ENCODE data around the gene MRI1.

Gene MRI1

DNA sequence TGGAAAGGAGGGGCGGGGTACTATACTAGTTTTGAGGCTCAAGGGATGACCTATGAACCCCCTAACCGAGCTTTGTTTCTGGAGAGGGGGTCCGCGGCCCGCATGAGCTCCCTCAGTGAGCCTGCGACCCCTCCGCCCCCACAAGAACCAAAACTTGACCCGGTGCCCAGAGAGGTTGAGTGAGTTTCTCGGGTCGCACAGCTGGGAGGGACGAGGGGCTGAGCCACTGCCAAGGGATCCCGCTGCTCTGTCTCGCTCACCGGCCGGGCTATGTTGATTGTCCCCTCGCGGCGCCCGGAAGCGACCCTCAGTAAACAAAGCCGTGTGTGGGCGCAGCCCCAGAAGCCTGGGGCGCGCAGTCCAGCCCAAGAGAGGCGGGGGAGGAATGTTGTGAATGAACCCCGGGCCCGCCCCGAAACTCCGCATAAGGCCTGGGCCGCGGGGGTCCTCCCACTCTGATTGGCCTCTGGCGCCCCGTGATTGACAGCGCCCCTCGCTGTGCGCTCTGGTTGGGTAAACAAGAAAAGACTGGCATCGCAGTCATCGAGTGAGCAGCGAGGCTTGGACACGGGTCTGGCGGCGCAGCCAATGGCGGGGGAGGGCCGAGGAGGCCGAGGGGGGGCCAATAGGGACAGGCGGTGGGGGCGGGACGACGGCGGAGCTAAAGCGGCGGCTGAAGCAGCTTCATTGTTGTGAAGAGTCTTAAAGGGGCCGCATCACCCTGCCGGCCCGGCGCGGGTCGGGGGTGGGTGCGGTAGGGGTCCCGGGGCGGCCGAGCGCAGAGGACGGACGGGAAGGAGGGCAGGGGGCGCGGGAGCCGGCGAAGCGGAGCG lies 30.7 kb downstream of the MRI1 start, which contains the start of gene ZSWIM4:
ZSWIM4 (plus strand) TSS at position 687 of the 833 bp plus-strand sequence. CDS start 206 bp downstream, outside the sequence.
- DNase-seq (ENCODE audit: low read depth), result peak; percentile 86

DNA sequence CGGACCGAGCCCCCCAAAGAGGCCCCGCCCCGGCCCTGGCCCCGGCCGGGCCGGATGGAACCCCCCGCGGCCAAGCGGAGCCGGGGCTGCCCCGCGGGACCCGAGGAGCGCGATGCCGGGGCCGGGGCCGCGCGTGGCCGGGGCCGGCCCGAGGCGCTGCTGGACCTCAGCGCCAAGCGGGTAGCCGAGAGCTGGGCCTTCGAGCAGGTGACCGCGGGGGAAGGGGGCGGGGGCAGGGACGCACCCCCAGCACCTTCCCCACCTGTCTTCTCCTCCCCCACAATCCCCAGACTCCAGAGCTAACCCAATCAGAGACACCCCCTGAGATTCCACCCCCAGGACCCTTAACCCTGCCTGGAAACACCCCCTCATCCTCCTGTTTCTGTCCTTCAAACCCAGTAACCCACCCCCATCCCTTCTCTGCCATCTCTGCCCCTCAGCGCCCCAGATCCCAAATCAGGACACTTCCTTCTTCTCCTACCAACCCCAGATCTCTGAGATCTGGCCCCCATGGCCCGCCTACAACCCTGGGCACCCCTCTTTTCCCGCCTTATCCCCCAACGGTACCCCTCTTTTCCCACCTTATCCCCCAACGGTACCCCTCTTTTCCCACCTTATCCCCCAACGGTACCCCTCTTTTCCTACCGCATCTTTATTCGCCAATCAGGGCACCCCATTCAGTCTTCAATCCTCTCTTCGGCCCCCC lies 31.4 kb downstream of the MRI1 start:
- no peak for DNase-seq (ENCODE audit: low read depth)

DNA sequence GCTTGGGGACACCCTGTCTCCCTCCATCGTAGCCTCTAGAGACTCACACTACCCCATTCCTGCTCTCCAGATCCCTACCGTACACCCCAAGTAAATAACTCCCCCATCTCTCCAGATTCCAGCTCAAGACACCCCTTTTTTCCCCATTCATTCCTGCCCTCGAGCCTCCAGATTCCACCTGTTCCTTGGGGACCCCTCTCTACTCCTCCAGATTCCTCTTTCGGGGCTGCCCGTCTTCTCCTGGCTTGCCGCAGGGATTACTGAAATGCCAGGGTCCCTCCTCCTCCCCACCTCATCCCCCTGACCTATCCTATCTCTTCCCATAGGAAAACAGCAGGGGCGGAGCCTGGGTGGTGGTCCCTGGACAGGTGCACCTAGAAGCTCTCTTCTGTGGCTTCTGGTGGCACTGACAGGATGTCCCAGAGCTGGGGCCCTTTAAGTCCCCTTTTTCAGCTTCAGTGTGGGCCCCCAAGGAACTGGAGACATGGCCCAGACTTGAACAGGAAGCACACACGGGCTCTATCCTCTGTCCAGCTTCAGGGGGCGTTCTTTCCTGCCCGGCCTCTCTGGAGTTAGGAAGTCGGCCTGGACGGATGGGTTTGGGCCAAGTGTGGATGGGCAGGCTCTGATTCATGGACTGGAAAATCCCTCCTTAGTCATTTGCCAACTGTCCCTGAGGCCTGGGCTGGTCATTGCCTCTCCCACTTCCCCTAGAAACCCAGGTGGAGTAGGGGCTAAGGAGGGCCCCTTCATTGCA lies 32.2 kb downstream of the MRI1 start:
- DNase-seq (ENCODE audit: low read depth), result no peak

DNA sequence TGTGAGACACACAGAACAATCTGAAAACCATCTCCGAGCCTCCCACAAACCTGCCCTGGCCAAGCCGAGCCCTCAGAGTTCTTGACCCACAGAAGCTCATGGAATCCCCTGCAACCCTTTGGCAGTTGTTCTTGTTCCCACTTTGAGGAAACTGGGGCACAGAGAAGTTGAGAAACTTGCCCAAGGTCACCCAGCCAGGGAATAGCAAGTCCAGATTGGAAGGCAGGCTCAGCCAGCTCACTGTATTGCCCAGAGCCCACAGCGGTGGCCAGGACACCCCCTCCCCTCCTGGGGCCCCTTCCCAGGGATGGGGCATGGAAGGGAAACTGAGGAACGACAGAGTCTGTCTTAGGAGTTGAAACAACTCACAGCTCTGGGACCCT lies 32.7 kb downstream of the MRI1 start:
- DNase-seq (ENCODE audit: low read depth), result no peak

DNA sequence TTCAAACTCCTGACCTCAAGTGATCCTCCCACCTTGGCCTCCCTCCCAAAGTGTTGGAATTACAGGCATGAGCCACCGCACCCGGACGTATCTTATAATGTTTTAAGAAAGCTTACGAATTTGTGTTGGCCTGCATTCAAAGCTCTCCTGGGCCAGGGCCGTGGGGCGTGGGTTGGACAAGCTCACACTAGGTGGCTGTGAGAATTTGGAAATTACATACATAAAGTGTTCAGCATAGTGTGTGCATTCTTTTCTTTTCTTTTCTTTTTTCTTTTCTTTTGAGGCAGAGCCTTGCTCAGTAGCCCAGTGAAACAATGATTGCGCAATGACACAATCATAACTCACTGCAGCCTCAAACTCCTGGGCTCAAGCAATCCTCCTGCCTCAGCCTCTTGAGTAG lies 33.5 kb downstream of the MRI1 start:
- DNase-seq (ENCODE audit: low read depth), result no peak

DNA sequence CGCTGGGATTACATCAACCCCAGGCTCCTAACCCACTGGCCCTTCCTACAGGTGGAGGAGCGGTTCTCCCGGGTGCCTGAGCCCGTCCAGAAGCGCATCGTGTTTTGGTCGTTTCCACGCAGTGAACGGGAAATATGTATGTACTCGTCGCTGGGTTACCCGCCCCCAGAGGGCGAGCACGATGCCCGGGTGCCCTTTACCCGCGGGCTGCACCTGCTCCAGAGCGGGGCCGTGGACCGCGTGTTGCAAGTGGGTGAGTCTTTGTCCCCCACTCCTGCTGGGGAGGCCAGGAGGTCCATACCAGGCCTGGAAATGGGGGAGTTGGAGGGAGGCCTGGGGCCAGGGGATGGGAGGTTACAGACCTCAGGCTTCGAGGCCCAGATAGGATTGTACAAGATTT lies 35.3 kb downstream of the MRI1 start:
- DNase-seq (ENCODE audit: low read depth), result no peak

DNA sequence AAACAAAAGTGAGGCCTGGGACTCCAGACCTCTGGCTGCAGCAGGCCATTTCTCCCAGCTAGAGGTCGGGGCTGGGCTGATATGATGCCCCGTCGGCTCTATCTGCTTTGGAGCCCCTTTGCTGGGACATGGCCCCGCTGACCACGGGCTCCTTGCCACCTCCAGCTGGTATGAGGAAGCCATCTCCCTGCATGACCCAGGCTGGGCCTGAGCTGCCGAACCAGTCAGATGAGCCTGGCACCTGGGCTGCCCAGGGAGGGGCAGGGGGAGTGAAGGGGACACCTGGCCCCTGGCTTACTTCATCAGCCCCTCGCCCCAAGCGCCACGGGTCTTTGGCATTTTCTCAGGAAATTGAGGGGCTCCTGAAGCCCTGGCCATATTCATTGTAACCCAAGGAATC lies 38.7 kb downstream of the MRI1 start:
- DNase-seq (ENCODE audit: low read depth), result no peak

DNA sequence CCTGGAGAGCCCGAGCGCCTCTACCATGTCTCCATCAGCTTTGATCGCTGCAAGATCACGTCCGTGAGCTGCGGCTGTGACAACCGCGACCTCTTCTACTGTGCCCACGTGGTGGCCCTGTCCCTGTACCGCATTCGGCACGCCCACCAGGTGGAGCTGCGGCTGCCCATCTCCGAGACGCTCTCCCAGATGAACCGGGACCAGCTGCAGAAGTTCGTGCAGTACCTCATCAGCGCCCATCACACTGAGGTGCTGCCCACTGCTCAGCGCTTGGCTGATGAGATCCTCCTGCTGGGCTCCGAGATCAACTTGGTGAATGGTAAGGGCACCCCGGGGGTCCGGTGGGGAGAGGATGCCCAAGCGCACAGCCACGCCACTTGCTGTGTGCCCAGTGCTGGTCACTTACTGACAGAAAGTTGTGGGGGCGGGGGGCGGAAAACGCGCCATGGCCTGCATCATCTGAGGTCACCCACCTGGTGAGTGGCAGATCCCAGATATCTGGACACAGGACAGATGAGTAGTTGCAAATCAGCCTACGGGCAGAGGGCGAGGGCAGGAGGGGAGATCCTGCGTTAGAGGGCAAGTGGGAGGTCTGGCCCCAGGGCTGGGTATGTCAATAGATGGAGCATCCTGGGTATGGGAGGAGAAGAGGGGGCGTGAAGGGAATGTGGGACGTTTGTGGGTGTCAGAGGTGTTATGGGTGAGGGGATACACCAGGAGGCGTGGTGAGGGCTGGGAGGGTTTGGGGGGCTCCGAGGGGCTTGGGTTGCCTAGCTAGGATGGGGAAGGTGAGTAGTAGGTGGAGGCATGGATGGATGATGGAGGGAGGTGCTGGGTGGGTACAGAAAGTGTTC lies 40.7 kb downstream of the MRI1 start:
- no peak for DNase-seq (ENCODE audit: low read depth)

DNA sequence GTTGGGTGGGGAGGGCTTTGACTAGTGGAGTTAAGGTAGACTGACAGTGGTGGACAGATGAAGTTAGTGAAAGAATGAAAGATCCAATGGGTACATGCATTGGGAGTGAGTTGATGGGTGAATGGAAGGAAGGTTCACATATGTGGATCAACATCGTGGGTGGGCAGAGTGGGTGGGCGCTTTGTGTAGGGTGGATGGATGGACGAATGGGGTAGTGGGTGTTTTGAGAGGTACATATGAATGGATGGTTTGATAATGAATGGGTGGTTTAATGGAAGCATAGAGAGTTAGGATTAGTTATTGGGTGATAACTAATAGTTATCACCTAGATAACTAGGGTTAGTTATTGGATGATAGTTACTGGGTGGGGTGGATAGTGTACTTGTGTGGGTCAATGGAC lies 42.4 kb downstream of the MRI1 start:
- DNase-seq (ENCODE audit: low read depth), result no peak

DNA sequence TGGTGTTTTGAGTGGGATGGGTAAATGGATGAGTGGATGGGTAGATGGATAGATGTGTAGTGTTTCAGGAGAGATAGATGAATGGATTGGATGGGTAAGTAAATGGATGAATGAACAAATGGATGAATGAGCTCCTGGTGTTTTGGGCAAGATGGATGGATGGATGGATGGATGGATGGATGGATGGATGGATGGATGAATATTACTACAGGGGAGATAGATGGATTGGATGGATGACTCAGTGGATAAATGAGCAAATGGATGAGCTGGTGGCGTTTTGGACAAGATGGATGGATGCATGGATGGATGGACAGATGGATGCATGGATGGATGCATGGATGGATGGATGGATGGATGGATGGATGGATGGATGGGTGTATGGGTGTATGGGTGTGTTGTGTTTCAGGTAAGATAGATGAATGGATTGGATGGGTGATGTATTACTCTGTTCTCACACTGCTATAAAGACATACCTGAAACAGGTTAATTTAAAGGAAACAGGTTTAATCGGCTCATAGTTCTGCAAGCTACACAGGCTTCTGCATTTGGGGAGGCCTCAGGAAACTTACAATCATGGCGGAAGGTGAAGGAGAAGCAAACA lies 43.2 kb downstream of the MRI1 start:
- DNase-seq (ENCODE audit: low read depth), result no peak

DNA sequence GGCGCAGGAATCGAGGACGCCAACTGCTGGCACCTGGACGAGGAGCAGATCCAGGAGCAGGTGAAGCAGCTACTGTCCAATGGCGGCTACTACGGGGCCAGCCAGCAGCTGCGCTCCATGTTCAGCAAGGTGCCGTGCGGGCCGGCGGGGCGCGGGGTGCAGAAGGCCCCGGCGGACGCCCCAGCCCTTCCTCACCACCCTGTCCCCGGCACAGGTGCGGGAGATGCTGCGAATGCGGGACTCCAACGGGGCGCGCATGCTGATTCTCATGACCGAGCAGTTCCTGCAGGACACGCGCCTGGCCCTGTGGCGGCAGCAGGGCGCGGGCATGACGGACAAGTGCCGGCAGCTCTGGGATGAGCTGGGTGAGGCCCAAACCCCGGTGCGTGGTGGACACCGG lies 44.5 kb downstream of the MRI1 start:
- no peak for DNase-seq (ENCODE audit: low read depth)

DNA sequence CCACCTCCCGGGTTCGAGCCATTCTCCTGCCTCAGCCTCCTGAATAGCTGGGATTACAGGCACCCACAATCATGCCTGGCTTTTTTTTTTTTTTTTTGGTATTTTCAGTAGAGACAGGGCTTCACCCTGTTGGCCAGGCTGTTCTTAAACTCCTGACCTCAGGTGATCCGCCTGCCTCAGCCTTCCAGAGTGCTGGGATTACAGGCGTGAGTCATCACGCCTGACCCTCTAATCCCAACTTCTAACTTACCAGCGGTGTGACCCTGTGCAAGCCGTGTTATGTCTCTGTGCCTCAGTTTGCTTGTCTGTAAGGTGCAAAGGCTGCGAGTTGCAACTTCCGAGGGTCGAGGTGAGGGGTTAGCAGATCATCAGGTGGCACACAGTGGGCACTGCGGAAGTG lies 48.2 kb downstream of the MRI1 start:
- DNase-seq (ENCODE audit: low read depth), result no peak

DNA sequence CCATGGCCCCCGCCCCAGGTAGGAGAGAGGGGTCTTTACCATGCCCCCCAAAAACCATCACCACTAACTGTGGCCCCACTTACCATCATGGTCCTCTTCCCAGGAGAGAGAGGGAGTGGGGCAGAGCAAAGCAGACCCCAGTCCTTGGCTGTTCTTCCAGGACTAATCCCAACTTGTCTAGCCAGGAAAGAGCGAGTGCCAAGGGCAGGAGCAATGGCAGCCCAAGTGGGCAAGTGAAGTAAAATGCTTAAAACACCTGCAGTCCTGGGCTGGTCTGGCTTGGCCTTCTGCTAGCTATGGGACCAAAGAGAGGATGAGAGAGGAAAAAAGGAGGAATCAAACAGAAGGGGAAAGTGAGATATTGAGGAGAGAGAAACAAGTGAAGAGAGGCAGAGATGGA lies 48.8 kb downstream of the MRI1 start:
- no peak for DNase-seq (ENCODE audit: low read depth)

DNA sequence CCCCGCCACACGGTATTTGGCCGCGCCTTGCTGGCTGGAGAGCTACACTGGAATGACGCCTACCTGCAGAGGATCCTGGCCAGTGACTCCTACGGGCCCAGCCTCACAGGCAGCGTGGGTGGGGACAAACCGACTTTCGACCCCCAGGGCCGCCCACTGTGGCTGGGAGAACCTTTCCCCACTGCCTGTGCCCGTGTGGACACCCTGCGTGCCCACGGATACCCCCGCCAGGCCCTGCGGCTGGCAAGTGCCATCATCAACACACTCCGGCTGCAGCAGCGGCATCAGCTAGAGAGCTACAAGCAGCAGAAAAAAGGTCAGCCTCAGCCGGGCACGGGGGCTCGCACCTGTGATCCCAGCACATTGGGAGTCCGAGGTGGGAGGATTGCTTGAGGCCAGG lies 50.2 kb downstream of the MRI1 start:
- DNase-seq (ENCODE audit: low read depth), result no peak

DNA sequence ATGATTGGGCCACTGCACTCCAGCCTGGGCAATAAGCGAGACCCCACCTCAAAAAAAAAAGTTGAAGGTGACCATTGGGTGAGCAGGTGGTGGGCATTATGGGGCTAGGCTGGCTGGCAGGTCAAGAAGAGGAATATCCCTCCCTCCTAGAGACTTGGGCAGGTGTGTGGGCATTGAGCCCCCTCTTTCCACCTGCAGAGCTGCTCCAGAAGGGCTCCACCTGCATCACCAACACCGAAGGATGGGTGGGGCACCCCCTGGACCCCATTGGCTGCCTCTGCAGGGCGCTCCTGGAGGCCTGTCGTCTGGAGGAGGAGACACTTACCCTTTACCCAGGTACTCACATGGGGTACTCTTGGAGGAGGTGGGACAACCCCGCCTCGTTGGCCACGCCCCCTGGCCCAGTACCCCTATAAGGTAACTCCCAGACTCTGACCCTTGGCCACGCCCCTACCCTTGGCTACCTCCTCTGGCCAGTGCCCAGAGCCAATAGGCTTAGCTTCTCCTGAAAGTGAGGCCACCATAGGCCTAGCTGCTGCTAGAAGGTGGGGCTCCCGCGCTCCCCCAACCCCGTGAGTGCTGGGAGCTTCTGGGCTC lies 52.8 kb downstream of the MRI1 start:
- no peak for DNase-seq (ENCODE audit: low read depth)

DNA sequence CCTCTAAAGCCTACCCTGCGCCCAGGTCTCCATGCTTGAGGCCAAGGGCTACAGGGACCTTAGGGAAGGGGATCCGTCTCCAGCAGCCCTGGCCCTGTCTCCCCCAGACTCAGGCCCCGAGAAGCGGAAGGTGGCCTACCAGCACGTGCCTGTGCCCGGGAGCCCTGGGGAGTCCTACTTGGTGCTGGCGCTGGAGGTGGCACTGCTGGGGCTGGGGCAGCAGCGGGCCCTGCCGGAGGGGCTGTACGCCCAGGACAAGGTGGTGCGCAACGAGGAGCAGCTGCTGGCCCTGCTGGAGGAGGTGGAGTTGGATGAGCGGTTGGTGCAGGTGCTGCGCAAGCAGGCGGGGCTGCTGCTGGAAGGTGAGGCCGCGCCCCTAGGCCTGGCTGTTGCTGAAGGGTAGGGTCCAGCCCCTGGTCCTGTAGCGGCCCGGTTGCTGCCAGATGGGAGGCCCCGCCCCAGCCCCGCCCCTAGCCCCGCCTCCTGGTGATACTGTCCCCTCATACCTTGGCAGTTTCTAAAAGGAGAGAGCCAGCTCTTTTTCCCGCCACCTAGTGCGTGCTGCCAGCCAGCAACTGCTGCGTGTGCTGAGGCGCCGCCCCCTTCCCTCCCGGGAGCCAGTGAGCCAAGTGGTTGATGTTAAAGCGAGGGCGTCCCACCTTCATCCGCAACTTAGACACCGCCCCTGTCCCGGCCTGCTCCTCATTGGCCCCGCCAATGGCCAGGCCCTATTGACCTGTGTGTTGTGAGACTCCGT lies 53.5 kb downstream of the MRI1 start:
- no peak for DNase-seq (ENCODE audit: low read depth)

DNA sequence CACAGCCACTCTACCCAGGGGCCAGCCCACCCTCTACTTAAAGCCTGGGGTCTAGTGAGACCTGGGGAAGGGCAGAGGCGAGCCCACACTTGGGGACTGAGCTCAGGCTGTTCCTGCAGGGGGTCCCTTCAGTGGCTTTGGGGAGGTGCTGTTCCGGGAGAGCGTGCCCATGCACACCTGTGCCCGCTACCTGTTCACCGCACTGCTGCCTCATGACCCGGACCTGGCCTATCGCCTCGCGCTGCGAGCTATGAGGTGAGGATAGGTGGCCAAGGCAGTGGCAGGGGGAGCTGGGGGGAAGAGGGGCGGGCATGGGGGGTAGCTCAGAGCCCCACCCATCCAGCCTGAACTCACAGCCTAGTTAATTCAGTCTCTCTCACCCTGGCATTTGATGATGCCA lies 54.9 kb downstream of the MRI1 start:
- DNase-seq (ENCODE audit: low read depth), result no peak

DNA sequence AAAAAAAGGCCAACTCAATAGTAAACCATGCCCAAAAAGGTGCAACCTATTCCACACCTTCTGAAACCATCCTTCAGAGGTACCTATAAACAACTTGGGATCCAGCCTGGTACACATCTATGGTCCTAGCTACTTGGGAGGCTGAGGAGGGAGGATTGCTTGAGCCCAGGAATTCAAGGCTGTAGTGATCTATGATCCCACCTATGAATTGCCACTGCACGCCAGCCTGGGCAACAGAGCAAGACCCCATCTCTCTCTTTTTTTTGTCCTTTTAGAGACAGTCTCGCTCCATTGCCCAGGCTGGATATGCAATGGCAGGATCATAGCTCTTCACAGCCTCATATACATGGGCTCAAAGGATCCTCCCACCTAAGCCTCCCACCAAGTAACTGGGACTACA lies 57.0 kb downstream of the MRI1 start:
- DNase-seq (ENCODE audit: low read depth), result no peak

DNA sequence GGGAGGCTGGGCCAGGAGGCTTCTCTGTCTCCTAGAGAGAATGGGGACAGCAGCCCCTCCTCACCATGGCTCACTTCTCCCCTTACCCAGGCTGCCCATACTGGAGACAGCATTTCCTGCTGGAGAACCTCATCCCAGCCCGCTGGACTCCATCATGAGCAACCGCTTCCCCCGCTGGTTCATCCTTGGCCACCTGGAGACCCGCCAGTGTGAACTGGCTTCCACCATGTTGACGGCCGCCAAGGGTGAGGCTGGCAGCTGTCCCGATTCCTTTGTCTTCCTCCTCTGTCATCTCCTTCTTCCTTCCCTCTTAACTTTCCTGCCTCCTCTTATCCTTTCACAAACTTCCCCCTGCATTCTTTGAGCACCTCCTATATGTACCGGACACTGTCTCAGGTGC lies 58.9 kb downstream of the MRI1 start:
- DNase-seq (ENCODE audit: low read depth), result no peak

Measured in stimulated activated CD8-positive, alpha-beta memory T cell treated with anti-CD3 and anti-CD28 coated beads, Interleukin-15, amount 100 ng/mL, for 1 hour (primary cell).